LoVo (cell line): Measurements from ENCODE around the gene FLNA.

Source experiments
- DNase-seq: peaks from one replicate; pipeline ENCODE4 v3.0.0-alpha.2; 2016; ENCODE audit warnings: low spot score

Gene FLNA

DNA sequence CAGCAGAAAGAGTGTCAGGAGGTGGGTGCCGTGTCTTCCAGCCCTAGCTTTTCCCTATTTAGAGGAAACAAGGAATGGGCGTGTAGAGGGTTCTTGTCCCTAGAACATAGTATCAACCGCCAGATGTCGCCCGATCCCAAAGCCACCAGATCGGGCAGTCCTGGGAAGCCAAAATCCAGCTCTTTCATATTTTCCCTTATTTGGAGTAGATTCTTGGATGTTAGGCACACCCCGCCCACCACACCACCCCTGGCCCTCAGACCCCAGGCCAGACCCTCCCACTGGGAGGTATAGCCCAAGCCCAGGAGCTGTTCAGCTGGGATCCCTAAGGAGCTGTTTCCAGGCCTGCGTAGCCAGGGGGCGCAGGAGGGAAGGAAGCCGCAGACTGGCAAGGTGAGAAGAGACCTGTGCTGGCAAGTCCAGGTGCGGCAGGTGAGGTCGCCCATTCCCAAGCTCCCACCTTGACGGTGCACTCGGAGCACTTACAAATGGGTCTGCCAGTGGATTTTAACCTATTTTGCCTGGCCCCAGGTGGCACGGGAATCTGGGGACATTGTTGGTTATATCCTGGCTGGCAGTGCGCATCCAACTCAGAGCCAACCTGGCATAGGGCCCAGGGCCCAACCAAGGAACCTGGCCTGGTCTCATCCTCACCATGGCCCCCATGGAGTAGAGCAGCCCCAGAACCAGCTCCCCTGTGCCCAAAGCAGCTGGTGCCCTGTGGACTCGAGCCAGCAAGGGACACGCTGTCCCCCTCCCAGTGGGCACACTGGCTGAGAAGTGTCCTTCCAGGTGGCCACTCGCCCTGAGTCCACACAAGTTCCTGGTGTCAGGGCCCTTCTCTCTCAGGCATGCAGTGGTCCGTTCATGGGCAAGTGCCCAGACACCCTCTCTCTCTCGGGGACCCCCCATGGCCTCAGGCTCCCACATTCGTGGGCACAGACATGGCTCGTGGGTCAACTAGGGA is 811 bp downstream of the FLNA start:
- peak; percentile 75 for DNase-seq

DNA sequence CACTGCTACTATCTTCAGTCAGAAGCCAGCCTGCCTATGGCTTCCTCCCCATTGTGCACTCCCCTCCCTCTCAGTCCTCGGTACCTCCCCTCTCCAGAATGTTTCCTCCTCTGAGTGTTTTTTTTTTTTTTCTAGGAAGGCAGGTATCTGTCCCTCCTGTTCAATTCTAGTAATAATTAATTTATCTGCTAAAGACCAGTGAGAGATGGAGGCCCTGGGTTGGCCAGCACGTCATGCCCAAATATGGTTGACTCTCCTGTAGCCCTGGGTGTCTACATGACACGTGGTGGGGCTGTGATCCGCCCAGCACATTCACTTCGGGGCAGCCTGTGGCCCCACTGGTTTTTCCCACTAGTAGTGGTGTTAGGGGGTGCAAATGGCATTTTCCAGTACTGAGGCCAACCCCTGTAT is 1.8 kb downstream of the FLNA start:
- DNase-seq: no peak

DNA sequence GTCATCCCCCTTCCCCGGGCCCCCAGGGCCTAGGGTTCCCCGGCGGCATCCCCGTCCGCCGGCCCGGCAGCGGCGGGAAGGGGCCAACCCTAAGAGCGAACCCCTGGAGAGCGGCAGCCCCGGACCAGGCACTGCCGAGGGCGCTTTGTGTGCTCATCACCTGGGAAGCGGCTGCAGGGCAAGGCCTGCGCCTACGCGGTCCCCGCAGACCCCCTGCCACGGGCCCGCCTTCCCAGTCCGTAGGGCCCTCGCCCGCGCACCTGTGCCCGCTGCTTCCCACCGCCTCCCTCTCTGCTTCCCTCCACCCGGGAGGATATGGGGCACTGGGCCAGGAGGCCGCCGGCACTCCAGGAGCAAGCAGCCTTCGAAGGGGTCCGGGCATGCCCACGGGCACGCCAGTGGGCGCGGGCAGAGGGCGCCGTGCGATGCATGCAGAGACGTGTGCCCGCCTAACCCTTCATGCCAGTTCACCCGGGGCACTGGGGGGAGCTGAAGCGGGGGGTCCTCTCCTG is 2.6 kb downstream of the FLNA start:
- no peak for DNase-seq

DNA sequence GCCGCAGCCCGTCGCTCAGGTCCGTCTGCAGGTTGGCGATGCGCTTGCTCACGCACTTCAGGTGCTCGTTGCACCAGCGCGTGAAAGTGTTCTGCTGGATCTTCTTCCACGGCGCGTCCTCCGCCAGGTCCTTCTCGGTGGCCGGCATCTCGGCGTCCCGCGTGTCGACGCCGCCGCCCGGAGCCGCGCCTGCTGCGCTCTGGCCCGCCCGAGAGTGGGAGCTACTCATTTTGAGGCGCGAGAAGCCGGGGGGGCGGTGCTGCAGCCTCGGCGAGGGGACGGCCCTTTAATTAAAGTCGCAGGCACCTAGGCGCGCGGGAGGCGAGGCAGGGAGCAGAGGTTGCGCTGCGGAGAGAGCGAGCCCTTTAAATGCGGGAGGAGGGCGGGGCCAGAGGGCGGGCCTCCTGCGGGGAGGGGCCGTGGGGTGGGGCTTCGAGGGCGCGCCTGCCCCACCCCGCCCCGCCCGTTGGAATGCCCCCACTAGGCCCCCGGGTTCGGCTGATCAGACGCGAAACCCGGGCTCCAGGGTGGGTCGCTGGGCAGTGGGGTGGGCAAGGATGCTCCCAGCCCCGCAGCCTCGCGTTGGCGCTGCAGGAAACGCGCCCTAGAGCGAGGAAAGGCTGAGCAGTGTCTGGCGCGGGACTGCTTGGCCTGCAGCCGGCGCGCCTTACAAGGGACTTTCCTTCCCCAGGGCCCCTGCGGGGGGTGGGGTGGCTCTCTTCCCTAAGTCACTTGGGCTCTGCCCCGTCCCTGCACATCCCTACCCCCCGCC is 3.2 kb downstream of the FLNA start:
- peak; percentile 83 for DNase-seq

DNA sequence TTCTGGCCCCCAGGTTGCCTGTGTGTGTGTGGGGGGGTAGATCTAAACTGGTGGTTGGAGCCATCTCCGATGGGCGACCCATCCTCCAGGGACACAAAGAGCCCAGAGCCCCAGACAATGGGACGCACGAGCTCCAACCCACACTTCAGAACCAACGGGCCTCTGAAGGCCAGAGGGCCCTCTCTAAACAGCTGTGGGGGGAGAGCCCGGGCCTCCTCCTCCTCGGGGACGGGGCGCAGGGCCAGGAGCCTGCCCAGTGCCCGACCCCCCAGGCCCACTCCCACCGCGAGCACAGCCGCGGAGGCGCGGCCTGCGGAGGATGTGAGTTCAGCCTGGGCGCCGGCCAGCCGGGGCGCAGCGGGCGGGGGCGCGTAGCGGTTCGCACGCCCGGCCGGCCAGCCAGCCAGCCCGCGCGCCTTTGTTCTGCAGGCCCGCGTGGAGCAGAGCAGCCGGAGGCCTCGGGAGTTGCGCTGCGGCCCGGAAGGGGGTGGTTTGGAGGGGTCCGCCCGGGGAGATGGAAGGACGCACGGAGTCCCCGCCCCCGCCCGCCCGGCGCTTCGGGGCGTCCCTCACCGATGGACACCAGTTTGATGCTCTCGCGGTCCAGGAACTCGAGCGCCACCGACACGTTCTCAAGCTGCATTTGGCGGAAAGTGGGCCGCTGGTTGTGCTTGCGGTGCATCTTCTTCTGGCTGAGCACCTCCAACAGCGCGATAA is 4.0 kb downstream of the FLNA start:
- no peak for DNase-seq

DNA sequence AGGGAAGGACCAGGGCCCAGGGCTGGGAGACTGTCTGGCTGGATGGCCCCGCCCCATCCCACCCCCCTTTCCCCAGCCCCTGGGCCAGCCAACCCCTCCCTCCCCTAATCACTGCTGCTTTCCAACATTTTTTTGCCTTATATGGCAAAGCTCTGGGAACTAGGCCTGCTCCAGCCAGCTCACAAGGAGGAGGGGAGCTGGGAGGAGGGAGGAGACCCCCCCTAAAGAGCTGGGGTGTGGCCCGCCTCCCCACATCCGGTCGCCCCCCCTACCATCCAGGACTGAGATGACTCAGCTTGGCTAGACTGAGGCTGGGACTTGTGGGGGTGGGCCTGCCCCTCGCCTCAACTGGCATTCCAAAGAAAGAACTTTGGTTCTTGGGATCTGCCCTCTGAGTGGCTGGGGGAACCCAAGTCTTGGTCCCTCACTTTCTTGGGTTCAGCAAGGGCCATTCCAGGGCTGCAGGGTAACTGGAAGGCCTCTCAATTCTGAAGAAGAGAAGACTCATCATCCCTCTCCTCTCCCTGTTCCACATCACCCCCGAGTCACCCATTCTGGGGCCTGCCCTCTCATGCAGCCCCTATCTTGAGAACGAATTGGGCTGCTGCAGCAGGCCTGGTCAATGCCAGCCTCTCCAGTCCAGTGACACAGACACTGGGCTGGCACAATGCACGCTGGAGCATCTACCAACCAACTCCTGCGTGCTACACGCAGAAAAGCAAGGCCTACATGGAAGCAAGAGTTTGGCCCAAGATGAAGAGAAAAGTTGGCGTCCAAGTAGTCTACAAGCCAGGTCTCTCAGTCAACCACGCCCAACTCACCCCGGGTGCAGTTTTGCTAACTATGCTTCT is 4.8 kb downstream of the FLNA start:
- peak; percentile 72 for DNase-seq

DNA sequence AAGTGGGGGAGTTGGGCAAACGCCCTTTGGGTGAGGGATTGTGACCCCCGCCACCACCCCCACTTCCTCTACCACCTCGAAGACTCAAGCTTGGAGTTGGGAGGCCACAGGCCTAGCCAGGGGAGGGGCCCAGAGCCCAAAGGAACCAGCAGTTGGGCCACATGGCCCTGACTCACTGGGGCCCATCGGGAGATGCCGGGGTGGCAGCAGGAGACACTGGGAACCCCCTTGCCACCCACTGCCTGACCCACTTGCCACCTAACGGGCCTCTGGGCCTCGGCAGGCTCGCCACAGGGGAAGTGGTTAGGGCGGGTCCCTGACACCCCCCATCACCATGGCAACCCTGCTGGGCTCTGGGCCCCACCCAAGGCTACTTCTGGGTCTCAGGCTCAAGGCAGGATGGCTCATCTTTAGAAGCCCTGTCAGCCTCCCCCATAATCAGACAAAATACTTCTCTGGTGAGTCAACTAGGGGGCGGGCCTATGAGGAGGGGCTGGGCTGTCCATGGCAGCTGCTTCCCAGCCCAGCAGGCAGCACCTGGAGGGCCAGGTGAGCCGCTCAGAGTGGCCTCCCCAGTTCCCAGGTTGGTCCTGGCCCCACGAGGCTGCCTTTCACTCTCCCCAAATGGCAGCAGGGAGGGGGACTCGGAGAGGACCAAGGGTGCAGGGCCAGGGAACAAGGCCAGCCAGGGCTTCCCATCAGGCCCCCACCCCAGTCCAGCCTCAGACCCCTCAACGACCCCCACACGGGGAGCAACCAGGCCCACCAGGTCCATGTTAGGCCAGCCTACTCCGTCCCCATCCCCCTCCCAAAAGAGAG is 5.6 kb downstream of the FLNA start:
- peak; percentile 84 for DNase-seq

DNA sequence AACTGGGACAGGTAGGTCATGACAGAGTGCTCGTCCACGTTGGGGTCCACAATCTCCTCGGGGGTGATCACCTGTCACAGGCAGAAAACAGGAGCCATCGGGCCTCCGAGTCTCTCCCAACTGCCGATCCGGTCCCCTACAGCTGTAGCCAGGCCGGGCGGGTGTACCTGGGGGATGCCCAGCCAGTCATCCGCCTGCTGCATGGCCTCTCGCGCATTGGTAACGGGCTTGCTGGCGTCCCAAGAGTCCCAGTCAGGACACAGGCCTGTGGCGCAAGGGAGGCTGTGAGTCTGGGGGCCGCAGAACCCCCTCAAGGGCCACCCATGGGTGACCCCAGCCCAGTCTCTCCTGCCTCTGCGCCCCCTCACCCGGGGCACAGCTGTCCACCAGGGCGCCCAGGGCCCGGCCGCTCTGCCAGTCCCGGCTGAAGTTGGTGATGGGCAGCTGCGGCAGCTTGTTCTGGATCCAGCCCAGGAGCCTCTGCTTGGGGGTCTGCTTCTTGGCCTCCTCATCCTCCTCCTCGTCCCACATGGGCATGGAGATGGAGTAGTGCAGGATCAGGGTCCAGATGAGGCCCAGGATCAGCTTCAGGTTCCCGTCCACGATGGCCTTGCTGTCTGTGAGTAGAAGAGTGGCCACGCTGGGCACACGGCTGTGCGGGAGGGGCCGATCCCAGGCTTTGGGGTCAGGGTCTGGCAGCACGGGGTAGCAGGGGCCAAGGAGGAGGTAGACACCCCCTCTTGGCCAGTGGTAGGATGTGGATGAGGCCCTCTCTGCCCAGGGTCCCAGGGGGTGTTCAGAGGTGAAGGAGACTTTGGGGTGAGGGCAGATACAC is 6.7 kb downstream of the FLNA start:
- no peak for DNase-seq

DNA sequence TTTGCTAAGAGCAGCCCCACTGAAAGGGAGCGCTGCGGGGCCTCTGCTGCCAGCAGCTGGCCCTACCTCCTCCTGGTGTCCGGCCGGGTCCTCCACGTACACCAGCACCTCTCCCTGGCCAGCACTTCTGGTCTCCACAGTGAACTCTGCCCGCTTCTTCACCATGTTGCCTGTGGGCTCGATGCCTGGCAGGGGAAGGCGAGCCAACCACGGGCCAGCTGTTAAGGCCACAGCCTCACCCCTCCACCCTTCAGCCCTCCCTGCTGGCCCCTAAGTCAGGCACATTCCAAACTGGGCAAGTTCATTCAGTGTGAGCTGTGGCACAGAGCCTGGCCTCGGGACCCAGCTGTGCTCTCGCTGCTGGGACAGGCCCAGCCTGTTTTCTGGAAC is 7.8 kb downstream of the FLNA start:
- DNase-seq: no peak

DNA sequence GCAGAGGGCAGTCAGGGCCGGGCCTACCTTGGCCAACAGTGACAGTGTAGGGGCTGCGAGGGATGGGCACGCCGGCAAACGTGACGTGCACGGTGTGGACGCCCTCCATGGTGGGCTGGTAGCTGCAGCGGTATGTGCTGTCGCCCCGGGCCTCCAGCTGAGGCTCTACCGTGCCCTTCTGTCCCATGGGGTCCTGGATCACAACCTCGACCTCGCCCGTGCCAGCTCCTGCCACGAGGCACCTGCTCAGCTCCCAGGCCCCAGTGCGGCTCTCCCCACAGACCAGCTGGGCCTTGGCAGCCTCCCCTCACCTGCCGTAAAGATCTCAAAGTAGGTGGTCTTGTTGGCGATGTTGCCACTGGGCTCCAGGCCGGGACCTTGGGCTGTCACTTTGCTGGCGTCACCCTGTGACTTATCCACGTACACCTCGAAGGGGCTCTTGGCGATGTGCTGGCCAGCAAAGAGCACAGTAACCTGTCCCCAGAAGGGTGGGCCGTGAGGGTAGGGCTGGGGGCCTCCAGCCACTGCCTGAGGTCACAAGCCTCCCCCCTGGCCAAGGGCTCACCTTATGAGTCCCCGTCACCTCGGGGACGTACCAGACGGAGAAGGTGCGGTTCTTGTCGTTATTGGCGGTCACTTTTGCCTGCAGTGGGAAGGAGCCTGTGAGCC is 8.3 kb downstream of the FLNA start:
- no peak for DNase-seq

DNA sequence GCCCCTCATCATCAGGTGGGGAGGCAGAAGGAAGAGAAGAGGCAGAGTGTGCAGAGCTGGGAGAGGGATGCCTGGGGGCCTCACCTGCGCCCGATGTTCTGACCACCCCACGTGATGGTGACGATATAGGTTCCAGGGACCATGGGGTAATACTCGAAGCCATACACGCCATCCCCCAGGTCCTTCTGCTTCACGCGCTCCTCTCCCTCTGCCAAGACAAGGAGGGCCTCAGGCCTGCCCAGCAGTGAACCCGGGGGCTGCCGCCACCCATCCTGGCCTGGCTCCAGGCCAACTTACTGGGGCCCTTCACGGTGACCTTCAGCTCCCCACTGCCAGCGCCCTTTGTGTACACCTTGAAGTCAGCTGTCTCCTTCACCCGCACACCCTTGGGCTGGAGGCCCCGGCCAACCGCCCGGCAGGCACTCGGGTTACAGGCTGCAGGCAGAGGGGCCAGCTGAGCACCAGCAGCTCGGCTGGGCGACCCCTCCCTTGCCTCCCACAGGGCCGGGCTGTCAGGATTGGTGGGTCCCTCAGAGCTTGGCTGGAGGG is 9.3 kb downstream of the FLNA start:
- no peak for DNase-seq

DNA sequence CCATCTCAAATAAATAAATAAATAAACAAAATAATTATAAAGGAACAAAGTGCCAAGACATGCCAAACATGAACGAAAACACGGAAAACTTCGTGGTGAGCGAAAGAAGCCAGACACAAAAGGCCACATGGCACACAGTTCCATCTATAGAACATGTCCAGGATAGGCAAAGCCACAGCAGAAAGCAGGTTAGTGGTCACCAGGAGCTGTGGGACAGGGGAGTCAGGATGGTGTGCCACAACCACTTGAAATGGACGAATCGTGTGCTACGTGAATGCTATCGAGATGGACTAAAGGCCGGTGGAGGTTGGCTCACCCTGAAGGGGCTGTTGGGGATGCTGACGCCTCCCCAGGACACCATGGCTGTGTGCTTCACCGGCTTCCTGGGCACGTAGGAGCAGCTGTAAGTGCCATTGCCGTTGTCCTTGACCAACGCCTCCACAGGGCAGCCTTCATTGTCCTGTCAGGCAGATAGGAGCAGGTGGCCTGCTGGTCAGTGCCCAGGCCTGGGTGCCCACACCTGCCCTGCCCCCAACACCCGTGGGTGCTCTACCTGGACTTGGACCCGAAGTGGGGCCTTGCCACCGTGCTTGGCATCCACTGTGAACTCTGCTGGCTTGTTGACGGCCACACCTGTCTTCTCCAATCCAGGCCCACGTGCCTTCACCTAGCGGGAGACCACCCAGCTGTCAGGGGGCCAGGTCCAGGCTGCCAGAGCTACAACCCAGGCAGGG is 10.6 kb downstream of the FLNA start:
- DNase-seq: no peak

DNA sequence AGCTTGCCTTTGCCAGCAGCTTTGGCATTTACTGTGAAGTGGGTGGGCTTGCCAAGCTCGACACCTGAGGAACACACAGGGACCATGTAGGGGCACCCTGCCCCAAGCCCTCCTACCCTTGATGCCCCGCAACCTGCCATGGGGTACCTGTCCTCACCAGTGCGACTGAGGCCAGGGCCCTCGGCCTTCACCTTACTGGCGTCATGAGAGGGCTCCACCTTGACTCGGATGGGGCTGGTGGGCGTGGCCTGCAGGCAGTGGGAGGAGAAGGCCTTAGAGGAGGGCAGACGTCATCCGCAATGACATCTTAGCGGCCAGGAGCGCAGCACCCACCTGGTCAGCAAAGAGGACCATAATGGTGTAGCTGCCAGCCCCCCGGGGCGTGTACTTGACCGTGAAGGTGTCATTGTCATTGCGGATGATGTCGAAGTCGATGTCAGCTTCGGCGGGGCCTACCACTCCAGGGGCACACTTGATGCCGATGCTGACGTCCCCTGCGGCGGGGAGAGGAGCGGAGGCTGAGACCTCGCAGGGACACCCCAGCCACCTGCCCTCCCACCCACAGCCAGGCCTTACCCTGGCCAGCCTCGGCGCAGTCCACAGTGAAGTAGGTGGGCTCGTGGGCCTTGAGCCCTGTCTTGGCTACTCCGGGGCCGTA is 12.2 kb downstream of the FLNA start:
- no peak for DNase-seq

DNA sequence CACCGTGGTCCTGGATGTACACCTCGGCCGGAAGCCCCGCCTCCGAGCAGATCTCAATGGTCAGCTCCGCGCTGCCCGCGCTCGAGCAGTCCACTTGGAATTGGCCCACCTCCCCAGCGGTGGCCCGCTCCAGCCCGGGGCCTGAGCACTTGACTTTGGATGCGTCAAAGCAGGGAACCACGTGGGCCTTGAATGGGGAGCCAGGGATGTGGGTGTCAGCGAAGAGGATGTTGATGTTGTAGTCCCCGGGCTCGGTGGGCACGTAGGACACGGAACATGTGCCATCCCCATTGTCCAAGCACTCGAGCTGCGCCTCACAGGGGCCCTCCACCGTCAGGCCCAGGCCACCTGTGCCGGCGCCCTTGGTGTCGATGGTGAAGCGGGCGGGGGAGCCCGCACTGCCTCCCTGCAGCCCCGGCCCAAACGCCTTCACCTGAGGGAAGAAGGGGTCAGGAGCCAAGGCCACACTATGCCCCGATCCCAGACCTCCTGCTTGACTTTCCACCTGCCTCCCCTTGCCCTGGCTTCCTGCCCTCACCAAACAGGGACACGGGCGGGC is 14.2 kb downstream of the FLNA start:
- no peak for DNase-seq

DNA sequence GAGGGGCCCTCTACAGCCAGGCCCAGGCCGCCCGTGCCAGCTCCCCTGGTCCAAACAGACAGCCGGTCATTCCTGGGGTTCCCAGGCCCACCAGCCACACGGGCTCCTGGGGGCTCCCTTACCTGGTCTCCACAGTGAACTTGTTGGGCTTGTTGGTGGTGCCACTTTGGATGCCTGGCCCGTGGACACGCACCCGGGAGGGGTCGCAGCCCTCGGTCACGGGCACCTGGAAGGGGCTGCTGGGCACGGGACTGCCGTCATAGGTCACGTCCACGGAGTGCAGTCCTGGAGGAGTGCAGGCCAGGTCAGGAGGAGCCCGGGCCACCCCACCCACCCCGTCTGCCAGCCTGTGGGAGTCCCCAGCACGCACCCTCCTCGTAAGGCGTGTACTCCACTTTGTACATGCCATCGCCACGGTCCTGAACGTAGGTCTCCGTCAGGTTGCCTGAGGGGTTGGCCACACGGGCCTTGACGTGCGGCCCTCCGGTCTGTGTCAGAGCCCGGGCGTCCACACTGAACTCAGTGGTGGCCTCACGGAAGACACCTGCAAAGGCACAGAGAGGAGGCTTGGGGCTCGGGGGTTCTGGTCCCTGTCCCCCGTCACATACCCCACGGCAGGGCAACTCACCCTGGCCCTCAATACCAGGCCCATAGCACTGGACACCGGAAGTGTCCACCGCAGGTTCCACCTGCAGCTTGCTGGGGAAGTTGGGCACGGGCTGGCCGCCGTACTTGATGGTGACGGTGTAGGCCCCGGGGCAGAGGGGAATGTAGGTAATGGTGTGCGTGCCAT is 14.9 kb downstream of the FLNA start:
- no peak for DNase-seq

DNA sequence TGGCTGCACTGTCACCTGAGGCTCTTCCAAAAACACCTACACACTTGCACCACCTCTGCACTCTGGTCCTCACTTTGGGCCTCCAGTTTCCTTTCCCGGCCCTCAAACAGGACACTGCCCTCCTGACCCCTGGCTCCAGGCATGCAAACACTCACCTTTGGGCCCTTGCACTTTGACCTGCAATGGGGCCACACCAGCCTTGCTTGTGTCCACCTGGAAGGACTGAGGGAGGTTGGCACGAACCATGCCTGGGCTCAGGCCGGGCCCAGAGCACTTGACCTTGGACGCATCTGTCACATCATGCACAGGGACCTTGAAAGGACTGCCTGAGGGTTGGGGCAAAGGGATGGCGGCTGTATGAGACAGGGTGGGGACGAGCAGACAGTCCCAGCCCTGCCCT is 15.6 kb downstream of the FLNA start:
- DNase-seq: no peak
